ENCODE data around the gene NEK8. TPM values are rescaled to one million over a fixed set of nuclear protein-coding genes. Genes with fewer than 3 reads are reported as not detected.

The NEK8 gene
- total and polyA plus RNA-seq, 9 of the 15 experiments (the other 6 are each of a cell fraction or from before 2014, with no cell fraction given), result 0.98 to 16.6 (median 4.6) TPM

DNA sequence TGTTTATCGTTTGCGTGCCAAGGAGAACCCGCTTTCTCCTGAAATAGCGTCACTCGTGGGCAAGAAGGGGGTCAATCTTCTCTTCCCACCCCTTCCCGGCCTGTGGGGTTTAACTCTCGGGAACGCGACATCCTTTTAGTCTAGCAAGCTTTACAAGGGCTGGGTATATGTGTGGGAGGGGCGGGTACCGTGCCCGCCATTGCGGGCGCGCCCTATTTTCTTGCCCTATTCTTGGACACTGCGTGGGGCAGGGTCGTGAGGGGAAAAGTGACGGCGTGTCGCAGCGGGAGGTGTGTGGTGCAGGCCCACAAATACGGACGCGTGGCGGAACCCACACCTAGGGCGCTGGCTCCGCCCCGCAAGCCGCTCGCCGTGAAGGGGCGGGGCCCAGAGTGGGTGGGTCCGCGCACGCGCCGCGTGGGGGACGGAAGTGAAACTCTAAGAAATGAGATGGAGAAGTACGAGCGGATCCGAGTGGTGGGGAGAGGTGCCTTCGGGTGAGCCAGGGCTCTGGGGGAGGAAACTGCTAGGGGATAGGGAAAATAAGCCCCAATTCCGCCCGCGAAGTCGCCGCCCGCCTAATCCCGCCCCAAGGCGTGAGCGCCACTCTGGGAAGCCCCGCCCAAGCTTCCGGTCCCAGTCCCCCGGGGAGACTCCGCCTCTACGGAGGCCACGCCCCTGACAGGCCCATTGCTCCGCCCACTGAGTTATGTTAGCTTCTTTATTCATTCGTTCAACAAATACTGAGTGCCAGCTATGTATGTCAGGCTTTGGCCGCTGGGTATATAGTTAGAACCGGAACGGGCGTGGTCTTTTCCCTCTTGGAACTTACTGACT lies at the start of gene NEK8 (continued):
- TF ChIP-seq ETS2 (tag; IDR thresholded peaks at IDR 0.05; ENCODE audit: borderline replicate concordance, poor library complexity, severe bottlenecking), result no peak
- no peak for TF ChIP-seq ZNF239 (CRISPR knock-in tag; IDR thresholded peaks at IDR 0.05)
- TF ChIP-seq MYBL2 (IDR thresholded peaks at IDR 0.05; ENCODE audit: low read depth), result no peak
- no peak for TF ChIP-seq MYBL2 (CRISPR knock-in tag; IDR thresholded peaks at IDR 0.05; ENCODE audit: borderline replicate concordance)
- TF ChIP-seq, protein P1, sequence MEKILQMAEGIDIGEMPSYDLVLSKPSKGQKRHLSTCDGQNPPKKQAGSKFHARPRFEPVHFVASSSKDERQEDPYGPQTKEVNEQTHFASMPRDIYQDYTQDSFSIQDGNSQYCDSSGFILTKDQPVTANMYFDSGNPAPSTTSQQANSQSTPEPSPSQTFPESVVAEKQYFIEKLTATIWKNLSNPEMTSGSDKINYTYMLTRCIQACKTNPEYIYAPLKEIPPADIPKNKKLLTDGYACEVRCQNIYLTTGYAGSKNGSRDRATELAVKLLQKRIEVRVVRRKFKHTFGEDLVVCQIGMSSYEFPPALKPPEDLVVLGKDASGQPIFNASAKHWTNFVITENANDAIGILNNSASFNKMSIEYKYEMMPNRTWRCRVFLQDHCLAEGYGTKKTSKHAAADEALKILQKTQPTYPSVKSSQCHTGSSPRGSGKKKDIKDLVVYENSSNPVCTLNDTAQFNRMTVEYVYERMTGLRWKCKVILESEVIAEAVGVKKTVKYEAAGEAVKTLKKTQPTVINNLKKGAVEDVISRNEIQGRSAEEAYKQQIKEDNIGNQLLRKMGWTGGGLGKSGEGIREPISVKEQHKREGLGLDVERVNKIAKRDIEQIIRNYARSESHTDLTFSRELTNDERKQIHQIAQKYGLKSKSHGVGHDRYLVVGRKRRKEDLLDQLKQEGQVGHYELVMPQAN (IDR thresholded peaks at IDR 0.05; ENCODE audit: borderline replicate concordance), result peak; percentile 77; the same call in 1 of the 2 replicates
- no peak for TF ChIP-seq POLR3A (IDR thresholded peaks at IDR 0.05; ENCODE audit: borderline replicate concordance, extremely low read depth, insufficient read depth, insufficient read length)
- no peak for TF ChIP-seq NCOA6 (IDR thresholded peaks at IDR 0.05)
- TF ChIP-seq SAFB (IDR thresholded peaks at IDR 0.05; ENCODE audit: borderline replicate concordance, low read depth, low read length), result peak; percentile 99
- TF ChIP-seq, protein P2, sequence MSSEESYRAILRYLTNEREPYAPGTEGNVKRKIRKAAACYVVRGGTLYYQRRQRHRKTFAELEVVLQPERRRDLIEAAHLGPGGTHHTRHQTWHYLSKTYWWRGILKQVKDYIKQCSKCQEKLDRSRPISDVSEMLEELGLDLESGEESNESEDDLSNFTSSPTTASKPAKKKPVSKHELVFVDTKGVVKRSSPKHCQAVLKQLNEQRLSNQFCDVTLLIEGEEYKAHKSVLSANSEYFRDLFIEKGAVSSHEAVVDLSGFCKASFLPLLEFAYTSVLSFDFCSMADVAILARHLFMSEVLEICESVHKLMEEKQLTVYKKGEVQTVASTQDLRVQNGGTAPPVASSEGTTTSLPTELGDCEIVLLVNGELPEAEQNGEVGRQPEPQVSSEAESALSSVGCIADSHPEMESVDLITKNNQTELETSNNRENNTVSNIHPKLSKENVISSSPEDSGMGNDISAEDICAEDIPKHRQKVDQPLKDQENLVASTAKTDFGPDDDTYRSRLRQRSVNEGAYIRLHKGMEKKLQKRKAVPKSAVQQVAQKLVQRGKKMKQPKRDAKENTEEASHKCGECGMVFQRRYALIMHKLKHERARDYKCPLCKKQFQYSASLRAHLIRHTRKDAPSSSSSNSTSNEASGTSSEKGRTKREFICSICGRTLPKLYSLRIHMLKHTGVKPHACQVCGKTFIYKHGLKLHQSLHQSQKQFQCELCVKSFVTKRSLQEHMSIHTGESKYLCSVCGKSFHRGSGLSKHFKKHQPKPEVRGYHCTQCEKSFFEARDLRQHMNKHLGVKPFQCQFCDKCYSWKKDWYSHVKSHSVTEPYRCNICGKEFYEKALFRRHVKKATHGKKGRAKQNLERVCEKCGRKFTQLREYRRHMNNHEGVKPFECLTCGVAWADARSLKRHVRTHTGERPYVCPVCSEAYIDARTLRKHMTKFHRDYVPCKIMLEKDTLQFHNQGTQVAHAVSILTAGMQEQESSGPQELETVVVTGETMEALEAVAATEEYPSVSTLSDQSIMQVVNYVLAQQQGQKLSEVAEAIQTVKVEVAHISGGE (CRISPR knock-in tag; IDR thresholded peaks at IDR 0.05), result peak in 1 of 3 experiments; percentile 24; a peak in 1 of 6 replicates
- TF ChIP-seq ZNF224 (CRISPR knock-in tag; IDR thresholded peaks at IDR 0.05), result no peak
- no peak for TF ChIP-seq MTA2 (IDR thresholded peaks at IDR 0.05; ENCODE audit: low read depth)
- peak; percentile 91 for TF ChIP-seq SUPT5H (IDR thresholded peaks at IDR 0.05)
- no peak for TF ChIP-seq KDM1A (IDR thresholded peaks at IDR 0.05)
- no peak for TF ChIP-seq ZNF282 (CRISPR knock-in tag; IDR thresholded peaks at IDR 0.05)
- peak in 1 of 2 experiments; percentile 76; a peak in 1 of 4 replicates for TF ChIP-seq TEAD1 (CRISPR knock-in tag; IDR thresholded peaks at IDR 0.05)
- no peak for TF ChIP-seq NUFIP1 (IDR thresholded peaks at IDR 0.05; ENCODE audit: partially characterized antibody)
- no peak for TF ChIP-seq RAD21 (CRISPR knock-in tag; conservative IDR thresholded peaks at IDR 0.05 in 1 of 2, IDR thresholded peaks at IDR 0.05 in 1 of 2)
- TF ChIP-seq NFYB (IDR thresholded peaks at IDR 0.05; ENCODE audit: extremely low read depth, insufficient read length), result no peak
- no peak for TF ChIP-seq TAL1 (IDR thresholded peaks at IDR 0.05)
- TF ChIP-seq SMAD3 (CRISPR knock-in tag; conservative IDR thresholded peaks at IDR 0.05), result no peak
- TF ChIP-seq ZNF354B (CRISPR knock-in tag; IDR thresholded peaks at IDR 0.05), result no peak
- no peak for TF ChIP-seq ILF3 (IDR thresholded peaks at IDR 0.05; ENCODE audit: borderline replicate concordance)
- no peak for TF ChIP-seq ZNF507 (tag; conservative IDR thresholded peaks at IDR 0.05)
- peak; percentile 82 for TF ChIP-seq KDM5B (IDR thresholded peaks at IDR 0.05; ENCODE audit: insufficient replicate concordance, low read depth, low read length)

Data from K562 (cell line).